Lower leg skin (tissue), 4 donors: ENCODE measurements around the gene S100B. TPM values are rescaled to one million over a fixed set of nuclear protein-coding genes. Genes with fewer than 3 reads are reported as not detected.

ENCODE experiments used
- DNase-seq, 2 donors: peaks; one replicate each; pipeline ENCODE4 v3.0.0-alpha.2; 2019; ENCODE audit warnings: low spot score in 2 of 2
- H3K4me3 ChIP-seq: fragments of 200-600 bp; sonication (generic); 2 replicates; pipeline ENCODE4 v1.5.1; 2017; ENCODE audit warnings: mild to moderate bottlenecking, low read depth; ENCODE audit not compliant: poor library complexity, severe bottlenecking
- POLR2A ChIP-seq, 2 donors: fragments of 450-650 bp; IDR thresholded peaks; one replicate each; pipeline ENCODE4 v1.6.1; 2016 to 2017; ENCODE audit warnings: antibody characterized with exemption in 2 of 2, mild to moderate bottlenecking in 1 of 2, moderate library complexity in 1 of 2
- WGBS, 2 donors: methylation state at CpG; one replicate each; pipeline ENCODE4 v1.1.5; 2018; 5-methylcytosine and 5-hydroxymethylcytosine counted together
- intact Hi-C: fragments of 100-400 bp; cut with DNase I; formaldehyde crosslinking; loops from one replicate; pipeline ENCODE4 v1.15.0; 2023; ENCODE audit warnings: low total_unique reads
- total RNA-seq, 4 donors: library from RNA; depleted of rRNA; stranded (reverse); fragments of >200 nt; gene quantifications; one replicate each; pipeline ENCODE4 v1.1.0, GENCODE V29; 2016
- TF ChIP-seq, protein P1 (sequence below), 3 donors: fragments of 450-650 bp; IDR thresholded peaks; one replicate each; pipeline ENCODE4 v1.5.1; 2016; ENCODE audit warnings: antibody characterized with exemption in 3 of 3, mild to moderate bottlenecking in 3 of 3, moderate library complexity in 2 of 3

S100B gene
- total RNA-seq, 4 donors from 2014 or later = 5.4 to 18.3 (median 13.7) TPM

DNA sequence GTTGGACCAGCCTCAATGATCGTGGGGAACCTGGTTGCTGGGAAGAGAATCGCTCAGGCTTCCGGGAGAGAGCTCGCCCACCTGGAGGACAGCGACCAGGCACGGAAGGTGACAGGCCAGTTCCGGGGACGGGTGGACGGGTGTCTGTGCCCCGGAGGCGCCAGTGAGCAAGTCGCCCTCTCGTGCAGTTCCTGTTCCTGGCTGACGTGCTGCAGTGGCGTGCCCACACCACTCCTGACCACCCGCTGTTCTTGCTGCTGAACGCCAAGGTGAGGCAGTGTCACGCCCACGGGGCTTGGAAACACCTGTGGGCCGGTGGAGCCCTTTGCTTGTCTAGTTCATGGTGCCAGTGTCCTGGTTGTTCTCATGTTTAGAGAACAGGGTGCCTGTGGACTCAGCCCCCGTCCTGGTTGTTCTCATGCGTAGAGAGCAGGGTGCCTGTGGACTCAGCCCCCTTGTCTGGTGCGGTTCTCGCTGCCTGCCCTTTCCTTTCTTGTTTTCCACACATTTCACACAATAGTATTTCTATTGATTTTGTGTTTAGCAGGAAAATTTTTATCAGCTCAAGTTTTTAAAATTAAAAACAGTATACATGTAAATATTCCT lies 53.1 kb downstream of the S100B start:
- intact Hi-C loops = no loop called here
- DNase-seq = no peak
- 79 to 87% methylated on average over 12 to 24 of the region's 24 CpGs for WGBS, 2 donors
- TF ChIP-seq, protein P1, sequence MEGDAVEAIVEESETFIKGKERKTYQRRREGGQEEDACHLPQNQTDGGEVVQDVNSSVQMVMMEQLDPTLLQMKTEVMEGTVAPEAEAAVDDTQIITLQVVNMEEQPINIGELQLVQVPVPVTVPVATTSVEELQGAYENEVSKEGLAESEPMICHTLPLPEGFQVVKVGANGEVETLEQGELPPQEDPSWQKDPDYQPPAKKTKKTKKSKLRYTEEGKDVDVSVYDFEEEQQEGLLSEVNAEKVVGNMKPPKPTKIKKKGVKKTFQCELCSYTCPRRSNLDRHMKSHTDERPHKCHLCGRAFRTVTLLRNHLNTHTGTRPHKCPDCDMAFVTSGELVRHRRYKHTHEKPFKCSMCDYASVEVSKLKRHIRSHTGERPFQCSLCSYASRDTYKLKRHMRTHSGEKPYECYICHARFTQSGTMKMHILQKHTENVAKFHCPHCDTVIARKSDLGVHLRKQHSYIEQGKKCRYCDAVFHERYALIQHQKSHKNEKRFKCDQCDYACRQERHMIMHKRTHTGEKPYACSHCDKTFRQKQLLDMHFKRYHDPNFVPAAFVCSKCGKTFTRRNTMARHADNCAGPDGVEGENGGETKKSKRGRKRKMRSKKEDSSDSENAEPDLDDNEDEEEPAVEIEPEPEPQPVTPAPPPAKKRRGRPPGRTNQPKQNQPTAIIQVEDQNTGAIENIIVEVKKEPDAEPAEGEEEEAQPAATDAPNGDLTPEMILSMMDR (IDR thresholded peaks at IDR 0.05) = no peak
- TF ChIP-seq POLR2A (IDR thresholded peaks at IDR 0.05) = no peak
- no peak overlapping the region for H3K4me3 ChIP-seq

DNA sequence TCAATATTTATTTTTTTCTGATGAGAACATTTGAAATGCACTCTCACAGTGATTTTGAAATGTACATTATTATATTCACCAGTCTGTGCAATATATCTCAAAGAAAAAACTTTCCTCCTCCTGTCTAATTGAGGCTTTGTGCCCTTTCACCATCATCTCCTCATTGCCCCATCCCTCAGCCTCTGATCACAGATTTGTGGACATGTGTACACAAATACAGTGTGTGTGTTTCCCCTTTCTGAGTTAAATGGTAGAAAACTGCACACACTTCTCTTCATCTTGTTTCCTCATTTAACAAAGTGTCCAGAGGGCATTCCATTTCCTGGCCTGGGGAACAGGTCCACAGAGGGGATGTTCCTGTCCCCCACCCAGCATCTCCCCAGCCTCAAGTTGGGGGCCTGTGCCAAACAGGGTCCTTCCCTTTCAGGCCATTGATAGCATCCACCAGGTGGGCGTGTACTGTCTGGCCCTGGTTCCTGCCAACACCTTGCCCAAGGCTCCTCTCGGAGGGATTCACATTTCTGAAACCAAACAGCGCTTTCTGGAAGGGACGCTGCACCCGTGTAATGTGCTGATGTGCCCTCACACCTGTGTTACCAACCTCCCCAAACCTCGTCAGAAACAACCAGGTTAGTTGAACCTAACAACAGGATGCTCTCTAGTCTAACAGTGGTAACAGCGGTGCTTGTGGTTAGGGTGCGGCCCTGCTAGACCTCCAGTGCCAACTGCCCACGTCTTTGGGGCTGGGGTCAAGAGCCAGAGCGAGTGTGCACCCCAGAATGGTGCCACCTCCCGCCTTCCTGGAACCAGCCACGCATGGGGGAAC lies 54.6 kb downstream of the S100B start:
- DNase-seq = peak in 1 of 2 donors; percentile 11
- intact Hi-C loops = no loop called here
- TF ChIP-seq, protein P1 (IDR thresholded peaks at IDR 0.05) = no peak
- no peak for TF ChIP-seq POLR2A (IDR thresholded peaks at IDR 0.05)
- 82 to 91% methylated on average over 12 of the region's 12 CpGs for WGBS, 2 donors
- no peak overlapping the region for H3K4me3 ChIP-seq

DNA sequence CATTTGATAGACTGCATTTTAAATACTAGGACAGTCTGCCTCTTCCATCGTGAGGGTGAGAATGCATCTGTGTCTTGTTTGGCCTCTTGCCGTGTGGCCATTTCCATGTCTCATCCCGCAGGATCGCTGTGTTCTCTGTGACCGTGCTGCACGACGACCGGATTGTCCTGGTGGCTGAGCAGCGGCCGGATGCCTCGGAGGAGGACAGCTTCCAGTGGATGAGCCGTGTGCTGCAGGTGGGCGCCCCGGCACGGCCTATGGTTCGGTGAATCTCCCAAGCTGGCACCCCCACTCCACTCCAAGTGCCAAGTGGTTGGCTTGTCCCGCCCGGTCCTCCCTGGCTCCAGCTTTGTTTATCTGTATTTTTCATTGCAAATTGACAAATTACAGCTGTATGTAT lies 55.2 kb downstream of the S100B start:
- intact Hi-C loops = no loop called here
- TF ChIP-seq POLR2A (IDR thresholded peaks at IDR 0.05) = no peak
- TF ChIP-seq, protein P1 (IDR thresholded peaks at IDR 0.05) = no peak
- H3K4me3 ChIP-seq = no peak overlapping the region
- 91 to 94% methylated on average over 18 of the region's 18 CpGs for WGBS, 2 donors
- peak in 1 of 2 donors; percentile 8 for DNase-seq

Other genes starting within 250 kb of the S100B start
- gene DIP2A, start 146.2 kb downstream of the S100B start, total RNA-seq = 10 to 100 TPM; 37.3 to 77.8 (median 38.5) TPM
- 100 to 1,000 TPM in 2 of 4 donors, 10 to 100 TPM in 2; 88.0 to 115 (median 95.2) TPM for gene PRMT2, start 30.6 kb upstream of the S100B start, total RNA-seq